HEK293T (cell line): Measurements from ENCODE around the gene GRM4.

Experiments used
- CTCF ChIA-PET: fragments of 350-600 bp; formaldehyde crosslinking; extraction: SDS; loops from one replicate; lab custom pipeline; 2021; ENCODE audit warnings: antibody characterized with exemption, inconsistent platforms; lab: Yijun Ruan, JAX
- POLR2A ChIA-PET: fragments of 350-600 bp; formaldehyde crosslinking; extraction: SDS; loops from one replicate; lab custom pipeline; 2020; ENCODE audit warnings: antibody characterized with exemption, inconsistent platforms; lab: Yijun Ruan, JAX
- DNase-seq: peaks from one replicate; pipeline ENCODE4 v3.0.0; 2012; ENCODE audit warnings: mixed read lengths; ENCODE audit errors: extremely low spot score
- ARNT ChIP-seq: fragments of 450-650 bp; IDR thresholded peaks from 2 replicates; pipeline ENCODE4 v1.6.1; 2017; ENCODE audit warnings: mild to moderate bottlenecking
- BHLHE40 ChIP-seq: fragments of 450-650 bp; IDR thresholded peaks from 2 replicates; pipeline ENCODE4 v1.6.1; 2016; ENCODE audit warnings: mild to moderate bottlenecking, moderate library complexity, borderline replicate concordance
- CTBP1 ChIP-seq: fragments of 450-650 bp; IDR thresholded peaks from 2 replicates; pipeline ENCODE4 v1.6.1; 2016; ENCODE audit warnings: borderline replicate concordance
- ELF4 ChIP-seq: fragments of 450-650 bp; IDR thresholded peaks from 2 replicates; pipeline ENCODE4 v1.6.1; 2017; ENCODE audit warnings: antibody characterized with exemption
- FOXA1 ChIP-seq: fragments of 450-650 bp; IDR thresholded peaks from 2 replicates; pipeline ENCODE4 v1.6.1; 2016; ENCODE audit warnings: mild to moderate bottlenecking
- FOXK2 ChIP-seq: fragments of 450-650 bp; IDR thresholded peaks from 2 replicates; pipeline ENCODE4 v1.6.1; 2016; ENCODE audit warnings: mild to moderate bottlenecking
- FOXM1 ChIP-seq: fragments of 450-650 bp; IDR thresholded peaks from 2 replicates; pipeline ENCODE4 v1.6.1; 2017; ENCODE audit warnings: mild to moderate bottlenecking, borderline replicate concordance
- HDGF ChIP-seq: fragments of 450-650 bp; IDR thresholded peaks from 2 replicates; pipeline ENCODE4 v1.6.1; 2017; ENCODE audit warnings: antibody characterized with exemption, borderline replicate concordance
- L3MBTL2 ChIP-seq: fragments of 450-650 bp; conservative IDR thresholded peaks from 2 replicates; pipeline ENCODE4 v1.6.1; 2016; ENCODE audit warnings: mild to moderate bottlenecking
- LEF1 ChIP-seq: fragments of 450-650 bp; IDR thresholded peaks from 2 replicates; pipeline ENCODE4 v1.6.1; 2017; ENCODE audit warnings: mild to moderate bottlenecking, borderline replicate concordance
- NFRKB ChIP-seq: fragments of 450-650 bp; IDR thresholded peaks from 2 replicates; pipeline ENCODE4 v1.6.1; 2016; ENCODE audit warnings: mild to moderate bottlenecking, moderate library complexity
- SP1 ChIP-seq: fragments of 450-650 bp; IDR thresholded peaks from 2 replicates; pipeline ENCODE4 v1.6.1; 2017
- SUZ12 ChIP-seq: fragments of 450-650 bp; IDR thresholded peaks from 2 replicates; pipeline ENCODE4 v1.6.1; 2016; ENCODE audit warnings: mild to moderate bottlenecking
- TARDBP ChIP-seq: fragments of 450-650 bp; IDR thresholded peaks from 2 replicates; pipeline ENCODE4 v1.6.1; 2016
- ZNF384 ChIP-seq: fragments of 450-650 bp; IDR thresholded peaks from 2 replicates; pipeline ENCODE4 v1.6.1; 2016
- TF ChIP-seq, protein P1 (sequence below): fragments of 450-650 bp; IDR thresholded peaks from 2 replicates; pipeline ENCODE4 v1.6.1; 2016

Gene GRM4

DNA sequence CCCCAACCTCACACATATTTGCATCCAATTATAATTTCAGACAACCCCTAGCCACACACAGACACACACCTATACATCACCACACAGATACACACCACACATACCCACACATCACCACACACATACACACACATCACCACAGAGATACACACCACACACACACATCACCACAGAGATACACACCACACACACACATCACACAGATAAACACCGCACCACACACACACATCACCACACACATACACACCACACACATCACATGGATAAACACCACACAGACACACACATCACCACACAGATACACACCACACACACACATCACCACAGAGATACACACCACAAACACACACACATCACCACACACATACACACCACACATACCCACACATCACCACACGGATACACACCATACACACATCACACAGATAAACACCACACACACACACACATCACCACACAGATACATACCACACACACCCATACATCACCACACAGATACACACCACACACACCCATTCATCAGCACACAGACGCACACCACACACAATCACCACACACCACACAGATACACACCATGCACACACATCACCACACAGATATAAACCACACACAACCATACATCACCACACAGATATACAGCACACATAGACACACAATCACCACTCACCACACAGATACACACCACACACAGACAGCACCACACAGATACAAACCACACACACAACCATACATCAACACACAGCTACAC, 74.6 kb downstream of the GRM4 start:
- TF ChIP-seq TARDBP: no peak
- no peak for TF ChIP-seq L3MBTL2
- no peak for TF ChIP-seq LEF1
- TF ChIP-seq BHLHE40: no peak
- TF ChIP-seq, protein P1, sequence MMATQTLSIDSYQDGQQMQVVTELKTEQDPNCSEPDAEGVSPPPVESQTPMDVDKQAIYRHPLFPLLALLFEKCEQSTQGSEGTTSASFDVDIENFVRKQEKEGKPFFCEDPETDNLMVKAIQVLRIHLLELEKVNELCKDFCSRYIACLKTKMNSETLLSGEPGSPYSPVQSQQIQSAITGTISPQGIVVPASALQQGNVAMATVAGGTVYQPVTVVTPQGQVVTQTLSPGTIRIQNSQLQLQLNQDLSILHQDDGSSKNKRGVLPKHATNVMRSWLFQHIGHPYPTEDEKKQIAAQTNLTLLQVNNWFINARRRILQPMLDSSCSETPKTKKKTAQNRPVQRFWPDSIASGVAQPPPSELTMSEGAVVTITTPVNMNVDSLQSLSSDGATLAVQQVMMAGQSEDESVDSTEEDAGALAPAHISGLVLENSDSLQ: no peak
- TF ChIP-seq SP1: no peak
- TF ChIP-seq FOXM1: no peak
- no peak for TF ChIP-seq ARNT
- TF ChIP-seq CTBP1: no peak
- TF ChIP-seq ELF4: no peak
- CTCF ChIA-PET: no interaction called here
- no peak for DNase-seq
- POLR2A ChIA-PET: no interaction called here

DNA sequence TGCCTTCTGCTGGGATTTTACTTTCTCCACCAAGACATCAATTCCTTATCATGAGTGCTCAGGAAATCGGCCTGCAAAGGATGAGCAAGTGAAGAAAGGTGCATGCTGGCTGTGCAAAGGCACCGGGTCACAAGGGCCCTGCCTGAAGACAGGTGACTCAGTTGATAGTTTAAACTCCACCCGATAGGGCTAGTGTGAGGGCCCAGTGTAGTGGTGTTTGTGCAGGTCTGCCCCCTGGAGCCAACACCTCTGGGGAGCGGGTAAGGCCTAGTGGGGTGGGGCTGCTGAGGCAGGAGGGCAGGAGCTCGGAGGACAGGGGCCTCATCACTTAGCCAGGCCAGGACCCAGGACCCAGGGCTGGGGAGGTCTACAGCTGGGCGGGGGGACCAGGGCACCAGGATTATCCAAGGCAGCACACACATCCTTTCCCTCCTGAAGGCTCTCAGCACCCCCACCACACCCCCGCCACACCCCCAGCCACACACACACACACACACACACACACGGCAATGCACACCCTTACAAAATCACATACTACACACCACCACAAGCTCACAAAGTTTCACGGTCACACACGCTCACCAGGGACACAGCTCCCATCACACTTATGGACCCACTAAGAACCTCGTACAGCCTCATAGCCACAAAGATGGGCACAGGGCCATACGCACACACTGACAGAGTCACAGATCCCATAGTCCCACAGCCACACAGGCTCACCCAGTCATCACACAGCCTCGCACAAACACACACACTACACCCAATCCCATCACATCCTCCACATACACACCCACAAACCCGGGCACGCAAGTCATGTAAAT, 75.4 kb downstream of the GRM4 start:
- TF ChIP-seq CTBP1 (no peak), FOXK2 (no peak), SUZ12 (no peak), NFRKB (no peak), ARNT (no peak), BHLHE40 (no peak), SP1 (no peak), ELF4 (no peak), TARDBP (no peak)
- no peak for DNase-seq
- ChIA-PET CTCF (interaction anchor here (0.8 to 1.2 kb wide), 2 partner anchors 15 to 17 kb away, joined by 3 read pairs; no protein-coding TSS in a partner anchor), POLR2A (no interaction called here)

DNA sequence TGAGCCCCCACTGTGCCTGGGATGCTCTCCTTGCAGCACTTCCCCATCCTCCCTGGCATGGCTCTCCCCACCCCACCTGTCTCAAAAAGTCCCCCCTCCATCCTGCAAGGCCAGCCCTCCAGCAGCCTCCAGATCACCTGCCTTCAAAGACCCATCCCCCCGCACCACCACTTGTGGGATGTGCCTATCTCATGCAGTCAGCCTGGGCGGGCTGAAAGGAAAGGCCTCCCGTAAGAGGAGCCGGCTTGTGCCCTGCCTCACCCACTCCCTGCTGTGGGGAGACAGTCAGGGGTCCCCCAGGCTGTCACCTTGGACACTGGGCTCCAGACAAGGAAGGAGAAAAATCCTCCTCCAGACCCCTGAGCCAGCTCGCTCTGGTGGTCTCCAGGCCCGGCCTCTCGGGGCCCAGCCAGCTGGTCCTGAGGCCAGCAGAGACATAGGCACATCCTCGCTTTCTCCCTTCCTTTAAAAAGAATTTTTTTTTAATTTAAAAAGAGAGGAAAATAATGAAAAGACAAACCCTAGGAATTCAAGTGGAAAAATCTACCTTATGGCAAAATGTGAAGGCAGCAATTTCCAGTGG, 77.3 kb downstream of the GRM4 start:
- POLR2A ChIA-PET: no interaction called here
- no peak for DNase-seq
- CTCF ChIA-PET: interaction anchor here (1.0 kb wide), 1 partner anchor 13 kb away, joined by 7 read pairs; no protein-coding TSS in a partner anchor
- TF ChIP-seq ELF4 (no peak), TARDBP (no peak), ZNF384 (no peak), HDGF (no peak), CTBP1 (no peak)

DNA sequence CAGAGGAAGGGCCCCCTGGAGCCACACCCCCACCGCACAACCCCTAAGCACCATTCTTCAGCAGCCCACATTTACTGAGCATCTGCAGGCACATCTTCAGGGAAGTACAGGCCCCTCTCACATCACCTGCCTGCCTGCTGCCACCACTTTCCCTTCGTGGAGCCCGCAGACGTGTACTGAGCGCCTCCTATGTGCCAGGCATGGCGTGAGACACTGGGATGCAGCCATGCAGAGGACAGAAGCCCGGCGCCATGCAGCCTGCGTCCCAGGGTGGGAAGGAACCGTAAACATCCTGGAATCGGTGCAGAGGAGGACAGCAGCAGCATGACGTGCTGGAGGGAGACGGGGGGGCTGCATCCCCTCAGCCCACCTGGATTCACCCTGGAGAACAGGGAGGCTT, 78.1 kb downstream of the GRM4 start:
- no peak for DNase-seq
- ChIA-PET CTCF (interaction anchor here (0.5 to 0.6 kb wide), 2 partner anchors 13 to 76 kb away, joined by 3 read pairs; no protein-coding TSS in a partner anchor), POLR2A (no interaction called here)
- TF ChIP-seq HDGF (no peak), TARDBP (no peak), CTBP1 (no peak), L3MBTL2 (no peak), FOXA1 (no peak), NFRKB (no peak), SP1 (no peak), FOXM1 (no peak), LEF1 (no peak), ARNT (no peak), ZNF384 (no peak), ELF4 (no peak), SUZ12 (no peak), BHLHE40 (no peak)

DNA sequence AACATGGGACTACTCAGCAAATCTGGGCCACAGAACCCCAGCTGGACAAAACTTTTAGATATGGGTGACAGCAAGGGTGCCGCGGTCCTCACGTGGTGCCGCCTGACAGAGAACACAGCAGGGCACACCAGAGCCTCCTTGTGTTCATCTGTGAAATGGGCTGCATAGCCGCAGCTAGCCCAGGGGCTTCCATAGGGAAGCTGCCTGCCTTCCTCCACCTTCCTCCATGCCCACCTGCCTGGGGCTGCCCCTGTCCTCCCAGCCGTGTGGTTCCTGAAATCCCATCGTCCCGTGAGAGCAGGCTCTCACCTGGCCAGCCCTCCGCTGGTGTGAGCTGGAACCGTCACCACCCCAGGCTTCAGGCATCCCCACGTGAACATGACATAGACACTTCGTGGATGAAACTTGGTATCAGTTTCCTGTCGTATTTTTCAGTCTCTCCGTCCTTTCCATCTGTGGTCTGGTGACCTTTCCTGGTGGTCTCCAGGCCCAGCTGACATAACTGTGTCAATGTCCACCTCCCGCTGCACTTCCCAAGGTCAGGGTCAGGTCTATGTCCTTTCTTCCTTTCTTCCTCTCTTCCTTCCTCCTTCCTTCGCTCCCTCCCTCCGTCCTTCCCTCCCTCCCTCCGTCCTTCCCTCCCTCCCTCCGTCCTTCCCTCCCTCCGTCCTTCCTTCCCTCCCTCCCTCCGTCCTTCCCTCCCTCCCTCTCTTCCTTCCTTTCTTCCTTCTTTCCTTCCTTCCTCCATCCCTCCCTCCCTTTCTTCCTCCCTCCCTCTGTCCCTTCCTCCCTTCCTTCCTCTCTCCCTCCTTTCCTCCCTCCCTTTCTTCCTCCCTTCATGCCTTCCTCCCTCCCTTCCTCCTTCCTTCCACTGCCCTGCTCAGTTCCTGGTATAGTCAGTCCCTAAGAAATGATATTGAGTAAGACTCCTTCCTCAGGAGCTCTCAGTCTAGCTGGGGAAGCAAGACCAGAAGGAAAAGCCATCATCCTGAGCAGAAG, 78.8 kb downstream of the GRM4 start:
- POLR2A ChIA-PET: no interaction called here
- TF ChIP-seq ARNT: no peak
- no peak for TF ChIP-seq L3MBTL2
- TF ChIP-seq TARDBP: no peak
- TF ChIP-seq, protein P1: no peak
- no peak for TF ChIP-seq CTBP1
- no peak for TF ChIP-seq FOXA1
- no peak for TF ChIP-seq BHLHE40
- TF ChIP-seq FOXM1: no peak
- TF ChIP-seq SUZ12: no peak
- TF ChIP-seq HDGF: no peak
- TF ChIP-seq SP1: no peak
- no peak for TF ChIP-seq ELF4
- no peak for TF ChIP-seq FOXK2
- TF ChIP-seq LEF1: no peak
- no peak for TF ChIP-seq NFRKB
- no peak for TF ChIP-seq ZNF384
- CTCF ChIA-PET: interaction anchor here (0.6 kb wide), 1 partner anchor 12 kb away, joined by 3 read pairs; no protein-coding TSS in a partner anchor
- no peak for DNase-seq
